HepG2 (cell line): ENCODE data around the gene CDIP1. TPM values are rescaled to one million over a fixed set of nuclear protein-coding genes. Genes with fewer than 3 reads are reported as not detected.

ENCODE experiments used
- CC2D1A ChIP-seq: sonication (generic); formaldehyde crosslinking; IDR thresholded peaks from 2 replicates; pipeline ENCODE4 v1.8.1; 2023; ENCODE audit warnings: mild to moderate bottlenecking, missing genetic modification reagents
- DNMT3B ChIP-seq: conservative IDR thresholded peaks from 2 replicates; pipeline ENCODE4 v1.6.1; 2016; ENCODE audit warnings: missing biosample characterization, control low read depth
- HNF4G ChIP-seq, 2 experiments: sonication (generic) in 1 of 2; formaldehyde crosslinking in 1 of 2; IDR thresholded peaks; 2 replicates each; pipeline versions ENCODE4 v1.4.0 to v1.6.1; 2011 to 2020; ENCODE audit warnings: borderline replicate concordance in 2 of 2, low read depth in 2 of 2, mild to moderate bottlenecking in 2 of 2, low read length in 1 of 2, missing genetic modification reagents in 1 of 2, moderate library complexity in 1 of 2
- KLF11 ChIP-seq: IDR thresholded peaks from 2 replicates; pipeline ENCODE4 v1.6.1; 2016; ENCODE audit warnings: missing compliant biosample characterization
- POLR2A ChIP-seq, 2 experiments: IDR thresholded peaks; 2 replicates each; pipeline ENCODE4 v1.6.1; 2011; ENCODE audit warnings: low read depth in 2 of 2, low read length in 2 of 2, mild to moderate bottlenecking in 1 of 2, moderate library complexity in 1 of 2; ENCODE audit not compliant: insufficient read depth in 1 of 2
- SKI ChIP-seq: fragments of 450-650 bp; IDR thresholded peaks from one replicate; pipeline ENCODE4 v1.6.1; 2018; ENCODE audit warnings: mild to moderate bottlenecking; ENCODE audit not compliant: partially characterized antibody
- XRCC5 ChIP-seq: fragments of 200-400 bp; formaldehyde crosslinking; optimal IDR thresholded peaks from 2 replicates; pipeline ENCODE3; 2017; ENCODE audit warnings: mild to moderate bottlenecking, low read length
- ZBTB39 ChIP-seq: sonication (generic); formaldehyde crosslinking; IDR thresholded peaks from 2 replicates; pipeline ENCODE4 v1.5.0; 2020; ENCODE audit warnings: missing genetic modification reagents
- ZFP36L2 ChIP-seq: sonication (generic); formaldehyde crosslinking; IDR thresholded peaks from 2 replicates; pipeline ENCODE4 v1.4.0; 2020; ENCODE audit warnings: missing genetic modification reagents
- ZNF10 ChIP-seq: sonication (generic); formaldehyde crosslinking; IDR thresholded peaks from 2 replicates; pipeline ENCODE4 v1.4.0; 2020; ENCODE audit warnings: mild to moderate bottlenecking, low read depth, missing genetic modification reagents, borderline replicate concordance
- ZNF350 ChIP-seq: sonication (generic); formaldehyde crosslinking; IDR thresholded peaks from 2 replicates; pipeline ENCODE4 v1.4.0; 2020; ENCODE audit warnings: mild to moderate bottlenecking, low read depth, missing genetic modification reagents, borderline replicate concordance
- ZNF44 ChIP-seq: sonication (generic); formaldehyde crosslinking; IDR thresholded peaks from 2 replicates; pipeline ENCODE4 v1.5.1; 2020; ENCODE audit warnings: mild to moderate bottlenecking, missing genetic modification reagents
- ZNF446 ChIP-seq: sonication (generic); formaldehyde crosslinking; IDR thresholded peaks from 2 replicates; pipeline ENCODE4 v1.5.0; 2020; ENCODE audit warnings: mild to moderate bottlenecking, missing genetic modification reagents
- ZNF883 ChIP-seq: sonication (generic); formaldehyde crosslinking; IDR thresholded peaks from 2 replicates; pipeline ENCODE4 v1.5.1; 2020; ENCODE audit warnings: mild to moderate bottlenecking, missing genetic modification reagents; ENCODE audit errors: not compliant biosample characterization
- polyA plus RNA-seq, 8 experiments: library from polyadenylated mRNA; depleted of rRNA in 3 of 8; stranded (reverse) in 7 of 8; unstranded in 1 of 8; fragments of >200 nt; fragmentation: Illumina TruSeq in 4 of 8; extraction: Trizol in 4 of 8; gene quantifications; 2 replicates each; pipeline versions ENCODE4 v1.2.1 to v1.2.3, GENCODE V29; 2011 to 2016; ENCODE audit warnings: low read depth in 4 of 8, missing spikeins in 1 of 8, mixed read lengths in 1 of 8; ENCODE audit not compliant: insufficient read depth in 1 of 8
- total RNA-seq, 5 experiments: library from RNA; depleted of rRNA; stranded (reverse); fragments of >200 nt; fragmentation: Illumina TruSeq; extraction: Trizol; gene quantifications; 2 replicates each; pipeline ENCODE4 v1.2.3, GENCODE V29; 2016; ENCODE audit warnings: low read depth in 1 of 5
- TF ChIP-seq, protein P1 (sequence below): IDR thresholded peaks from 2 replicates; pipeline ENCODE4 v1.4.0; 2020; ENCODE audit warnings: mild to moderate bottlenecking, missing genetic modification reagents
- TF ChIP-seq, protein P2 (sequence below): IDR thresholded peaks from 2 replicates; pipeline ENCODE4 v1.6.1; 2016; ENCODE audit warnings: control low read depth
- TF ChIP-seq, protein P3 (sequence below): sonication (generic); formaldehyde crosslinking; IDR thresholded peaks from 2 replicates; pipeline ENCODE4 v1.4.0; 2020; ENCODE audit warnings: missing genetic modification reagents

Gene CDIP1
- total and polyA plus RNA-seq, 2 of the 13 experiments (the other 11 are each of a cell fraction or from before 2014, with no cell fraction given): 31.2 to 56.7 TPM

- TF ChIP-seq, protein P1, sequence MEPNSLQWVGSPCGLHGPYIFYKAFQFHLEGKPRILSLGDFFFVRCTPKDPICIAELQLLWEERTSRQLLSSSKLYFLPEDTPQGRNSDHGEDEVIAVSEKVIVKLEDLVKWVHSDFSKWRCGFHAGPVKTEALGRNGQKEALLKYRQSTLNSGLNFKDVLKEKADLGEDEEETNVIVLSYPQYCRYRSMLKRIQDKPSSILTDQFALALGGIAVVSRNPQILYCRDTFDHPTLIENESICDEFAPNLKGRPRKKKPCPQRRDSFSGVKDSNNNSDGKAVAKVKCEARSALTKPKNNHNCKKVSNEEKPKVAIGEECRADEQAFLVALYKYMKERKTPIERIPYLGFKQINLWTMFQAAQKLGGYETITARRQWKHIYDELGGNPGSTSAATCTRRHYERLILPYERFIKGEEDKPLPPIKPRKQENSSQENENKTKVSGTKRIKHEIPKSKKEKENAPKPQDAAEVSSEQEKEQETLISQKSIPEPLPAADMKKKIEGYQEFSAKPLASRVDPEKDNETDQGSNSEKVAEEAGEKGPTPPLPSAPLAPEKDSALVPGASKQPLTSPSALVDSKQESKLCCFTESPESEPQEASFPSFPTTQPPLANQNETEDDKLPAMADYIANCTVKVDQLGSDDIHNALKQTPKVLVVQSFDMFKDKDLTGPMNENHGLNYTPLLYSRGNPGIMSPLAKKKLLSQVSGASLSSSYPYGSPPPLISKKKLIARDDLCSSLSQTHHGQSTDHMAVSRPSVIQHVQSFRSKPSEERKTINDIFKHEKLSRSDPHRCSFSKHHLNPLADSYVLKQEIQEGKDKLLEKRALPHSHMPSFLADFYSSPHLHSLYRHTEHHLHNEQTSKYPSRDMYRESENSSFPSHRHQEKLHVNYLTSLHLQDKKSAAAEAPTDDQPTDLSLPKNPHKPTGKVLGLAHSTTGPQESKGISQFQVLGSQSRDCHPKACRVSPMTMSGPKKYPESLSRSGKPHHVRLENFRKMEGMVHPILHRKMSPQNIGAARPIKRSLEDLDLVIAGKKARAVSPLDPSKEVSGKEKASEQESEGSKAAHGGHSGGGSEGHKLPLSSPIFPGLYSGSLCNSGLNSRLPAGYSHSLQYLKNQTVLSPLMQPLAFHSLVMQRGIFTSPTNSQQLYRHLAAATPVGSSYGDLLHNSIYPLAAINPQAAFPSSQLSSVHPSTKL (CRISPR knock-in tag): peak; percentile 62
- TF ChIP-seq POLR2A (IDR thresholded peaks at IDR 0.05; ENCODE audit: insufficient read depth in 1 of 2, low read depth in 2 of 2, low read length in 2 of 2): peak; percentile 85 to 99
- TF ChIP-seq KLF11 (CRISPR knock-in tag): no peak
- no peak for TF ChIP-seq ZFP36L2
- TF ChIP-seq, protein P2, sequence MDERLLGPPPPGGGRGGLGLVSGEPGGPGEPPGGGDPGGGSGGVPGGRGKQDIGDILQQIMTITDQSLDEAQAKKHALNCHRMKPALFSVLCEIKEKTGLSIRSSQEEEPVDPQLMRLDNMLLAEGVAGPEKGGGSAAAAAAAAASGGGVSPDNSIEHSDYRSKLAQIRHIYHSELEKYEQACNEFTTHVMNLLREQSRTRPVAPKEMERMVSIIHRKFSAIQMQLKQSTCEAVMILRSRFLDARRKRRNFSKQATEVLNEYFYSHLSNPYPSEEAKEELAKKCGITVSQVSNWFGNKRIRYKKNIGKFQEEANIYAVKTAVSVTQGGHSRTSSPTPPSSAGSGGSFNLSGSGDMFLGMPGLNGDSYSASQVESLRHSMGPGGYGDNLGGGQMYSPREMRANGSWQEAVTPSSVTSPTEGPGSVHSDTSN: 0 out of 2 replicates have a peak, but pooled peaks have one; percentile 42
- TF ChIP-seq, protein P3, sequence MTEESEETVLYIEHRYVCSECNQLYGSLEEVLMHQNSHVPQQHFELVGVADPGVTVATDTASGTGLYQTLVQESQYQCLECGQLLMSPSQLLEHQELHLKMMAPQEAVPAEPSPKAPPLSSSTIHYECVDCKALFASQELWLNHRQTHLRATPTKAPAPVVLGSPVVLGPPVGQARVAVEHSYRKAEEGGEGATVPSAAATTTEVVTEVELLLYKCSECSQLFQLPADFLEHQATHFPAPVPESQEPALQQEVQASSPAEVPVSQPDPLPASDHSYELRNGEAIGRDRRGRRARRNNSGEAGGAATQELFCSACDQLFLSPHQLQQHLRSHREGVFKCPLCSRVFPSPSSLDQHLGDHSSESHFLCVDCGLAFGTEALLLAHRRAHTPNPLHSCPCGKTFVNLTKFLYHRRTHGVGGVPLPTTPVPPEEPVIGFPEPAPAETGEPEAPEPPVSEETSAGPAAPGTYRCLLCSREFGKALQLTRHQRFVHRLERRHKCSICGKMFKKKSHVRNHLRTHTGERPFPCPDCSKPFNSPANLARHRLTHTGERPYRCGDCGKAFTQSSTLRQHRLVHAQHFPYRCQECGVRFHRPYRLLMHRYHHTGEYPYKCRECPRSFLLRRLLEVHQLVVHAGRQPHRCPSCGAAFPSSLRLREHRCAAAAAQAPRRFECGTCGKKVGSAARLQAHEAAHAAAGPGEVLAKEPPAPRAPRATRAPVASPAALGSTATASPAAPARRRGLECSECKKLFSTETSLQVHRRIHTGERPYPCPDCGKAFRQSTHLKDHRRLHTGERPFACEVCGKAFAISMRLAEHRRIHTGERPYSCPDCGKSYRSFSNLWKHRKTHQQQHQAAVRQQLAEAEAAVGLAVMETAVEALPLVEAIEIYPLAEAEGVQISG (CRISPR knock-in tag): peak; percentile 79
- no peak for TF ChIP-seq ZNF446 (CRISPR knock-in tag)
- no peak; the same call in 1 of the 2 replicates for TF ChIP-seq CC2D1A (CRISPR knock-in tag)
- TF ChIP-seq ZNF10 (CRISPR knock-in tag): no peak
- peak; percentile 66 for TF ChIP-seq XRCC5
- TF ChIP-seq DNMT3B (CRISPR knock-in tag): no peak; the same call in 1 of the 2 replicates
- peak; percentile 81; the same call in 1 of the 2 replicates for TF ChIP-seq ZNF350 (CRISPR knock-in tag)
- 0 out of 2 replicates have a peak, but pooled peaks have one; percentile 71 for TF ChIP-seq ZBTB39 (CRISPR knock-in tag)
- no peak for TF ChIP-seq HNF4G (IDR thresholded peaks at IDR 0.05; ENCODE audit: borderline replicate concordance, low read depth, low read length)
- peak; percentile 42; the same call in 1 of the 2 replicates for TF ChIP-seq HNF4G (CRISPR knock-in tag; IDR thresholded peaks at IDR 0.05; ENCODE audit: borderline replicate concordance, low read depth)
- 0 out of 2 replicates have a peak, but pooled peaks have one; percentile 52 for TF ChIP-seq ZNF44 (CRISPR knock-in tag)
- peak; percentile 94 for TF ChIP-seq ZNF883 (CRISPR knock-in tag)
- peak; percentile 48 for TF ChIP-seq SKI
These were observed 62.4 kb downstream of the CDIP1 start, which contains the start of gene HMOX2 (continued) for GRCh38 chr16:4475880-4476788.
